Astrocyte (in vitro differentiated cells and primary cell): ENCODE results near the gene SLC22A6. TPM values are rescaled to one million over a fixed set of nuclear protein-coding genes. Genes with fewer than 3 reads are reported as not detected.

ENCODE experiments used
- DNase-seq: peaks from one replicate; pipeline ENCODE4 v3.0.0-alpha.2; 2010; ENCODE audit warnings: low read depth
- FAIRE-seq: peaks from 2 replicates; lab custom pipeline; 2011; peaks lifted over from hg19 to GRCh38; lab: Jason Lieb, UNC
- H2AFZ ChIP-seq: 2 replicates; pipeline ENCODE4 v1.6.0; 2012; ENCODE audit warnings: low read depth, low read length, inconsistent platforms
- H3K27ac ChIP-seq: 2 replicates; pipeline ENCODE4 v1.5.1; 2011; ENCODE audit warnings: low read depth, low read length, inconsistent platforms
- H3K27me3 ChIP-seq: 2 replicates; pipeline ENCODE4 v1.6.0; 2011; ENCODE audit warnings: low read length, inconsistent platforms; ENCODE audit not compliant: insufficient read depth
- H3K36me3 ChIP-seq: 2 replicates; pipeline ENCODE4 v1.5.1; 2011; ENCODE audit warnings: low read length, inconsistent platforms; ENCODE audit not compliant: insufficient read depth
- H3K4me1 ChIP-seq: 2 replicates; pipeline ENCODE4 v1.5.1; 2011; ENCODE audit warnings: low read length, inconsistent platforms; ENCODE audit not compliant: insufficient read depth
- H3K4me2 ChIP-seq: 2 replicates; pipeline ENCODE4 v1.6.0; 2012; ENCODE audit warnings: low read length, inconsistent platforms
- H3K4me3 ChIP-seq: 2 replicates; pipeline ENCODE4 v1.5.1; 2011; ENCODE audit warnings: low read depth, mild to moderate bottlenecking, low read length, inconsistent platforms; ENCODE audit not compliant: insufficient read depth
- H3K79me2 ChIP-seq: 2 replicates; pipeline ENCODE4 v1.6.0; 2012; ENCODE audit warnings: mild to moderate bottlenecking, low read length, inconsistent platforms; ENCODE audit not compliant: insufficient read depth
- H3K9ac ChIP-seq: 2 replicates; pipeline ENCODE4 v1.6.0; 2012; ENCODE audit warnings: mild to moderate bottlenecking, low read length, inconsistent platforms
- H3K9me3 ChIP-seq: 2 replicates; pipeline ENCODE4 v1.5.1; 2012; ENCODE audit warnings: low read depth, mild to moderate bottlenecking, low read length, inconsistent platforms; ENCODE audit not compliant: insufficient read depth
- H4K20me1 ChIP-seq: 2 replicates; pipeline ENCODE4 v1.6.0; 2012; ENCODE audit warnings: low read length, inconsistent platforms; ENCODE audit not compliant: insufficient read depth
- H3K27ac Mint-ChIP-seq: one replicate; pipeline ENCODE4 v1.8.0; 2021; ENCODE audit warnings: mild to moderate bottlenecking, mixed read lengths; ENCODE audit not compliant: unreplicated experiment
- H3K27me3 Mint-ChIP-seq: one replicate; pipeline ENCODE4 v1.8.0; 2021; ENCODE audit warnings: low read depth, mixed read lengths; ENCODE audit not compliant: unreplicated experiment
- H3K36me3 Mint-ChIP-seq: one replicate; pipeline ENCODE4 v1.8.0; 2021; ENCODE audit warnings: low read depth, mixed read lengths; ENCODE audit not compliant: unreplicated experiment
- H3K4me1 Mint-ChIP-seq: one replicate; pipeline ENCODE4 v1.8.0; 2021; ENCODE audit warnings: low read depth, mixed read lengths; ENCODE audit not compliant: unreplicated experiment
- H3K4me3 Mint-ChIP-seq: one replicate; pipeline ENCODE4 v1.8.0; 2021; ENCODE audit warnings: mild to moderate bottlenecking, moderate library complexity, mixed read lengths; ENCODE audit not compliant: unreplicated experiment
- H3K9me3 Mint-ChIP-seq: one replicate; pipeline ENCODE4 v1.8.0; 2021; ENCODE audit warnings: mild to moderate bottlenecking, mixed read lengths; ENCODE audit not compliant: unreplicated experiment
- CTCF ChIP-seq: IDR thresholded peaks from 2 replicates; pipeline ENCODE4 v1.5.1; 2011; ENCODE audit warnings: low read depth, mild to moderate bottlenecking, inconsistent platforms, low read length, moderate library complexity; ENCODE audit not compliant: insufficient read depth
- EZH2 ChIP-seq: IDR thresholded peaks from 2 replicates; pipeline ENCODE4 v1.6.1; 2012; ENCODE audit warnings: mild to moderate bottlenecking, low read length, inconsistent platforms; ENCODE audit not compliant: insufficient read depth
- total RNA-seq: library from RNA; stranded (reverse); gene quantifications from 2 replicates; pipeline ENCODE4 v1.2.1, GENCODE V29; 2021

Gene SLC22A6
- total RNA-seq, 1 donor from 2014 or later: not detected

- no peak overlapping the region for H3K9ac ChIP-seq
- Mint-ChIP-seq H3K36me3 (no peaks in the 10 kb centered on the region), H3K9me3 (no peaks in the 10 kb centered on the region), H3K4me3 (no peak overlapping the region), H3K27ac (no peak overlapping the region), H3K27me3 (peaks cover 46% of the 10 kb centered on the region), H3K4me1 (no peaks in the 10 kb centered on the region)
- H3K27ac ChIP-seq: no peak overlapping the region
- no peak overlapping the region for H3K4me2 ChIP-seq
- no peaks in the 10 kb centered on the region for H3K79me2 ChIP-seq
- no peaks in the 10 kb centered on the region for H4K20me1 ChIP-seq
- no peaks in the 10 kb centered on the region for H3K4me1 ChIP-seq
- peaks cover 18% of the 10 kb centered on the region for H3K27me3 ChIP-seq
- TF ChIP-seq CTCF: no peak
- TF ChIP-seq EZH2: no peak
- FAIRE-seq (no peak), DNase-seq (no peak)
- H3K9me3 ChIP-seq: no peaks in the 10 kb centered on the region
- no peaks in the 10 kb centered on the region for H3K36me3 ChIP-seq
- no peak overlapping the region for H3K4me3 ChIP-seq
- no peak overlapping the region for H2AFZ ChIP-seq
Measured at GRCh38 chr11:62931499-62932278, 53.1 kb downstream of the SLC22A6 start.

DNA sequence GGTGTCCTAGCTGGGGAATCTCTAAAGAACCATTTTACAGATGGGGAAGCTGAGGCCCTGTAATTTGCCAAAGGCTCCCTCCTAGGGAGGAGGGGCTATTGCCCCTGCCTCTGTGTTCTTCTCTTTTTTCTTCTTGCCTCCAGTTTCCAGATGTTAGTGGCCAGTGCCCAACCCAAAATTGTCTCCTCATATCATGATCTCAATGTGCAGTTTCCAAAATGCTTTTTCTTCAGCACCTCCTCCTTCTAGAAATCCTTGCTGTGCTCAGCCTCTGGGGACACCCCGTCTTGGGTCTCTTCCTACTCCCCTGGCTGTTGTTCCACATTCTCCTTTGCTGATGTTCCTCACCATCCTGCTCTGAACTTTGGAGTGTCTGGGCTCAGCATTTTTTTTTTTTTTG is 54.1 kb downstream of the SLC22A6 start:
- no peak overlapping the region for H3K27ac ChIP-seq
- no peak overlapping the region for H2AFZ ChIP-seq
- no peaks in the 10 kb centered on the region for H3K36me3 ChIP-seq
- H3K4me2 ChIP-seq: no peak overlapping the region
- Mint-ChIP-seq H3K27ac (no peak overlapping the region), H3K4me3 (no peak overlapping the region), H3K9me3 (no peaks in the 10 kb centered on the region), H3K4me1 (no peaks in the 10 kb centered on the region), H3K36me3 (no peaks in the 10 kb centered on the region), H3K27me3 (peaks cover 55% of the 10 kb centered on the region)
- no peak overlapping the region for H3K9ac ChIP-seq
- DNase-seq (no peak), FAIRE-seq (no peak)
- no peaks in the 10 kb centered on the region for H3K79me2 ChIP-seq
- H3K27me3 ChIP-seq: peaks cover 28% of the 10 kb centered on the region
- H3K4me1 ChIP-seq: peaks cover 5% of the 10 kb centered on the region
- TF ChIP-seq CTCF: no peak
- TF ChIP-seq EZH2: no peak
- H4K20me1 ChIP-seq: no peaks in the 10 kb centered on the region
- H3K9me3 ChIP-seq: no peaks in the 10 kb centered on the region
- H3K4me3 ChIP-seq: no peak overlapping the region

DNA sequence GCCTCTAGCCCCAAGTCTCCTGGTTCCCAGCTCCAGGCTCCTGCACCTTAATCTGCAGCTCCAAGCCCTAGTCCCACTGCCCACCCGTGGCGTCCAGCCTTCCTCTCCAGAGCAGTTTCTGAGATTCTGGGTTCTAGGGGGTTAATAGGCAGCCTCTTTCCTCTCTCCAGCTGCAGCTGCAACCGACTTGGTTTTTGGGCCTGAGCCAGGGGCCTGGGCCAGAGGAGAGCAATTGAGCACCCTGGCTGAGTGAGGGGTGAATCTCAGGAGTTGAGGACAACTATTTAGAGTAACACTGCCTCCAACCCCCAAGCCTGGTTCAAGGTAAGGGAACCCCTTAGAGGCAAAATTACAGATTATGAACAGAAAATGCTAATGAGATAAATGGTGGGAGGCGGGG is 54.6 kb downstream of the SLC22A6 start:
- no peak overlapping the region for H3K27ac ChIP-seq
- H3K9me3 Mint-ChIP-seq: no peaks in the 10 kb centered on the region
- H3K4me3 Mint-ChIP-seq: no peak overlapping the region
- H3K79me2 ChIP-seq: no peaks in the 10 kb centered on the region
- H3K9me3 ChIP-seq: no peaks in the 10 kb centered on the region
- DNase-seq: no peak
- no peak overlapping the region for H3K9ac ChIP-seq
- H3K4me1 ChIP-seq: peaks cover 5% of the 10 kb centered on the region
- H2AFZ ChIP-seq: no peak overlapping the region
- peaks cover 2% of the 10 kb centered on the region for H3K4me1 Mint-ChIP-seq
- FAIRE-seq: no peak
- H3K27me3 Mint-ChIP-seq: peaks cover 60% of the 10 kb centered on the region
- H3K36me3 Mint-ChIP-seq: no peaks in the 10 kb centered on the region
- H3K4me2 ChIP-seq: no peak overlapping the region
- H3K36me3 ChIP-seq: no peaks in the 10 kb centered on the region
- H4K20me1 ChIP-seq: no peaks in the 10 kb centered on the region
- H3K4me3 ChIP-seq: no peak overlapping the region
- no peak for TF ChIP-seq CTCF
- no peak for TF ChIP-seq EZH2
- H3K27ac Mint-ChIP-seq: no peak overlapping the region
- peaks cover 33% of the 10 kb centered on the region for H3K27me3 ChIP-seq
